C4-2B (cell line): Measurements from ENCODE around the gene RTN3.

ENCODE experiments used
- ZFX ChIP-seq: fragments of 450-650 bp; IDR thresholded peaks from 2 replicates; pipeline ENCODE4 v1.6.1; 2017
- TF ChIP-seq, protein P1 (sequence below): fragments of 450-650 bp; conservative IDR thresholded peaks from 2 replicates; pipeline ENCODE4 v1.5.1; 2017; ENCODE audit warnings: mild to moderate bottlenecking

DNA sequence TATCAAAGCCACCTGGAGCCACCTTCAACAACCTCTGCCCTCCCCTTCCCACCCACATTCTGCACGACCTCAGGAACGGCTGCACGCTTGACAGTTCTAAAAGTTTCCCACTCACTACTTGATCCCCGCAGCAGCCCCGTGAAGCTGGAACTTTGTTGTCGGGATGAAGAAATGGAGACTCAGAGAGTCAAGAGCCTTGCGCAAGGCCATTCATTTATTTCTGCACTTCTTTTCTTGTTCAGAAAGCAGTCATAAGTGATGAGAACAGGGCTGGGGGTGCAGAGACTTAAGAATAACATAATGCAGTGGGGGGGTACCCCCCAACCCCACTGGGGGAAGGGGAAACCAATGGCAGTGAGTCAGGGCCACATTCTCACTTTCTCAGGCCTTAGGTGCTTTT is 89.5 kb downstream of the RTN3 start:
- TF ChIP-seq, protein P1, sequence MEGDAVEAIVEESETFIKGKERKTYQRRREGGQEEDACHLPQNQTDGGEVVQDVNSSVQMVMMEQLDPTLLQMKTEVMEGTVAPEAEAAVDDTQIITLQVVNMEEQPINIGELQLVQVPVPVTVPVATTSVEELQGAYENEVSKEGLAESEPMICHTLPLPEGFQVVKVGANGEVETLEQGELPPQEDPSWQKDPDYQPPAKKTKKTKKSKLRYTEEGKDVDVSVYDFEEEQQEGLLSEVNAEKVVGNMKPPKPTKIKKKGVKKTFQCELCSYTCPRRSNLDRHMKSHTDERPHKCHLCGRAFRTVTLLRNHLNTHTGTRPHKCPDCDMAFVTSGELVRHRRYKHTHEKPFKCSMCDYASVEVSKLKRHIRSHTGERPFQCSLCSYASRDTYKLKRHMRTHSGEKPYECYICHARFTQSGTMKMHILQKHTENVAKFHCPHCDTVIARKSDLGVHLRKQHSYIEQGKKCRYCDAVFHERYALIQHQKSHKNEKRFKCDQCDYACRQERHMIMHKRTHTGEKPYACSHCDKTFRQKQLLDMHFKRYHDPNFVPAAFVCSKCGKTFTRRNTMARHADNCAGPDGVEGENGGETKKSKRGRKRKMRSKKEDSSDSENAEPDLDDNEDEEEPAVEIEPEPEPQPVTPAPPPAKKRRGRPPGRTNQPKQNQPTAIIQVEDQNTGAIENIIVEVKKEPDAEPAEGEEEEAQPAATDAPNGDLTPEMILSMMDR, result no peak
- TF ChIP-seq ZFX, result no peak
